CMK (cell line): ENCODE results near the gene CLPTM1L.
"Not testable (repeated sequence)": the region's sequence is repeated elsewhere in the genome, so short reads cannot be mapped to it uniquely, and the experiment has no call there.

Experiments
- DNase-seq: peaks from one replicate; pipeline ENCODE4 v3.0.0-alpha.2; 2010; ENCODE audit warnings: low read depth

Gene CLPTM1L

DNA sequence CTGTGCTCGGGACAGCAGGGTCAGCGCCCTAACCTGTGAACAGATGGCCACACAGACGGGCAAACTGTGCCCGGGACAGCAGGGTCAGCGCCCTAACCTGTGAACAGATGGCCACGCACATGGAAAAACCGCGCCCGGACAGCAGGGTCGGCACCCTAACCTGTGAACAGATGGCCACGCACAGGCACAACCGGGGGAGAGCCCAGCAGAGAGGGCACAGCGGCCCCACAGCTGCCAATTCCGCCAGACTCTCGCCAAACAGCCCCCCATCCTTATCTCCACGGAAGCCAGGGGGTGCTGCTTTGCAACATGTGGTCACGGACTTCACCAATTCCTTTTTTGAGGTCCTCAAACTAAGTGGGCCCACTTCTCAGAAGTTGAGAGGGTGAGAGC lies 5.1 kb downstream of the CLPTM1L start:
- not testable (repeated sequence) for DNase-seq

DNA sequence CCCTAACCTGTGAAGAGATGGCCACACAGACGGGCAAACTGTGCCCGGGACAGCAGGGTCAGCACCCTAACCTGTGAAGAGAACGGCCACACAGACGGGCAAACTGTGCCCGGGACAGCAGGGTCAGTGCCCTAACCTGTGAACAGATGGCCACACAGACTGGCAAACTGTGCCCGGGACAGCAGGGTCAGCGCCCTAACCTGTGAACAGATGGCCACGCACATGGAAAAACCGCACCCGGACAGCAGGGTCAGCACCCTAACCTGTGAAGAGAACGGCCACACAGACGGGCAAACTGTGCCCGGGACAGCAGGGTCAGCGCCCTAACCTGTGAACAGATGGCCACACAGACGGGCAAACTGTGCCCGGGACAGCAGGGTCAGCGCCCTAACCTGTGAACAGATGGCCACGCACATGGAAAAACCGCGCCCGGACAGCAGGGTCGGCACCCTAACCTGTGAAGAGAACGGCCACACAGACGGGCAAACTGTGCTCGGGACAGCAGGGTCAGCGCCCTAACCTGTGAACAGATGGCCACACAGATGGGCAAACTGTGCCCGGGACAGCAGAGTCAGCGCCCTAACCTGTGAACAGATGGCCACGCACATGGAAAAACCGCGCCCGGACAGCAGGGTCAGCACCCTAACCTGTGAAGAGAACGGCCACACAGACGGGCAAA lies 5.6 kb downstream of the CLPTM1L start:
- not testable (repeated sequence) for DNase-seq

DNA sequence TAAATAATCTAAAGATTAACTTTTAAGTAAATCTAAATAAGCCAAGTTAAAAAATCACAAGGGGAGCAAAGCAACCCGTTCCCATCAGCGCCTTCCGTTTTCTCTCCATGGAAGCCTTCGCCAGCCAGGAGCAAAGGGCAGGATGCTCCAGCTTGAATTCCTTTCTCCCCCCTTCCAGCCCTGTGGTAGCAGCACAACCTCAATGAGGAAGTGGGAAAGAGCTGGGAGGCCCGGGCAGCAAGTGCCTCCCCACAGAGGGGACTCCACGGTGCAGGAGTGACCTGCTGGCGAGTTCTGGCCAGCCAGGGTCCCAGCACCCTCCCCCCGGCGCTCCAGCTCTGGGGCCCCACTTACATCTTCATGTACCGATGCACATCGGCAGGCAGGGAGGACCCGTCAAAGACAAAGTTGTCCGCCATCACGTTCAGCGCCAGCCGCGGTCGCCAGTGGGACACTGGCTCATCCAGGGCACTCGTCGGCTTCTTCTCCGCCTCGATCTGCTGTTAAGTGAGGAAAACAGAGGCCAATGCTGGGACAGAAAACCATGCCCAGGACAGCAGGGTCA lies 6.3 kb downstream of the CLPTM1L start:
- DNase-seq = no peak

DNA sequence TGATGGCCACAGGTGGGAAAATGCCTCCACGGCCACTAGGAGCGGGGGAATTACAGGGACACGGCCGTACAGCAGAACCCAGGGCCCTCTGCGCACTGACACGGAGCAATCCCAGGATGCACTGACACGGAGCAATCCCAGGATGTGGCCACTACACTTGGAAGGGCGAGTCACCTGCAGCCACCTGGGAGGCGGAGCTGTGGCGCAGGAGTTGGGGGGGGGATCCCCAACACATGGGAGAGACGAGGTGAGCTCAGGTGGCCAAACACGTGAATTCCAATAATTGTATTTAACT lies 6.8 kb downstream of the CLPTM1L start:
- no peak for DNase-seq

DNA sequence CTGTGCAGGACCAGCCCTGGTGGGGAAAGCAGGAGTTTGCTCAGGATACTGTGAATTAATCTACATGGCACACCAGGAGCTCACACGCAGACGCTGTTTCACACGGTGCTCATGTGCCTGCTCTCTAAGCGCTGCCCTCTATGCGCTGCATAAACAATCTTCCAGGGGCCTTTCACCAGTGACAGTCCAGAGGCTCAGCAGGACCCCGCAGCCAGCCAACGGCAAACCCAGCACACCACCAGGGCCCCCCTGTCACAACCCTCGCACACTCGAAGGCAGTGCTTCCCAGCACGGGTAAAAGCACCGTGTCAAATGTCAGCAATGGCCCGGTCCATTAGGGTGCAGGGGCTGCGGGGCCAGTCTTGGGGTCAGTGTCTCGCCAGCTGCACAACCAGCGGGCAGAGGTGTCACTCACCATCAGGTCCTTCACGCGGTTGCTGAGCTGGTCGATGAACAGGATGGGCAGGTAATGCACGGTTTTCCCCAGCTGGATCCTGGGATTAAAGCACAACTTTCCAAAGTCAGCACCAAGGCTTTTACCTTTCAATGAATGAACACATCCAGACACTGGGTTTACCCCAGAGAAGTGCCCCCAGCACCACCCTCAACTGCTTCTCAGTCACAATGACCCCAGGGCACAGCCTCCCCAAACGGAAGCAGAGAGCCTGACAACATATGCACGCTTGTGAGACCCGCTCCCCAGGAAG lies 7.3 kb downstream of the CLPTM1L start:
- no peak for DNase-seq

DNA sequence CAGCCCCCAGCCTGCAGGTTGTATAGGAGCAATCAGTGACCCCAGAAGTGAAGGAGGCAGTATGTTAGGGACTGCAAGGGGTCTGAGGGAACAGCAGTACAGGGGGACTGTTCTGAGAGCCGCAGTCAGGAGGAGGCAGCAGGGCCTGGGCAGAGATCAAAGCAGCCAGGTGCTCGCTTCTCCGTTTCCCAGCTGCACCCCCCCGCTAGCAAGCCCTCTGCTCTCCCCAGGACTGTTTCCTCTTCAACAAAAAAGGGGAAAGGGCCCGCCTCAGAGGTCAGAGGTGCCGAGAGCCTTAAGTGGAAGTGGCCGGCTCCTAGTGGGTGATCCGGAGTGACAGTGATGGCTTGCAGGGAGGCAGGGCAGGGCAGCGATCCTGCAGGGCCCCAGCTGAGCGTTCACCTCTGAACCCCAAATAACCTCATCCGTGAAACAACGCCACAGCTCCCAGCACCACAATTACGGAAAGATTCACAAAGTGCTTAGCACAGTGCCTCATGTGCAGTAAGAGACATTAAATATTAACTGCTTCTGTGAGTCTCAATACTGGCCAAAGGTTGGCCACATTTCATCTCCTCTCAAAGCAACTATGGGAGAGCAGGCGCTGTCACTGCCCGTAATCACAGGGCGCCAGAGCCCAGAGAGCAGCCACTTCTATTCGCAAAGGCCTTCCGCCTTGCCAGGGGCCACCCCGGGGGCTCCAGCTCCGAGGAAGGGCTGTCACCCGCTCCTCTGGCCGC lies 8.0 kb downstream of the CLPTM1L start:
- no peak for DNase-seq

DNA sequence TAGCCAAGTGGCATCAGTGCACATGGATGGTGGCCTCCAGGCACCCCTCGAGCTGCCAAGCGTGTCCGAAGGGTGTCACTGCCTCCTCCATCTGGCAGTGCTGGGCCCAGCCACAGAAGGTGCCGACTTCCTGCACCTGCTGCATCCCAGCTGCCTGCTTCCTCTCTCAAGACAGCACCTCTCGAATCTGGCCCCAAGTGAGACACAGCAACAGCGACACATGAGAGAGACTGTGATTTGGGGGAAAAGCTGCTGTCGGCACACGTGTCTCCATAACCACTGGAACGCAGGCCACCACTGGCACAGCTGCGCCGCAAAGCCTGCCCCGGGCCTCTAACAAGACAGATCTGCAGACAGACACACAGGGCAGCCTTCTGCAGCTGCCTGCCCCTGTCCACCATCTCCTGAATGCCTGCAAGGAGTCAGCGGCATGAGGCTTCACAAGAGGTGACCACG lies 8.8 kb downstream of the CLPTM1L start:
- DNase-seq = no peak

DNA sequence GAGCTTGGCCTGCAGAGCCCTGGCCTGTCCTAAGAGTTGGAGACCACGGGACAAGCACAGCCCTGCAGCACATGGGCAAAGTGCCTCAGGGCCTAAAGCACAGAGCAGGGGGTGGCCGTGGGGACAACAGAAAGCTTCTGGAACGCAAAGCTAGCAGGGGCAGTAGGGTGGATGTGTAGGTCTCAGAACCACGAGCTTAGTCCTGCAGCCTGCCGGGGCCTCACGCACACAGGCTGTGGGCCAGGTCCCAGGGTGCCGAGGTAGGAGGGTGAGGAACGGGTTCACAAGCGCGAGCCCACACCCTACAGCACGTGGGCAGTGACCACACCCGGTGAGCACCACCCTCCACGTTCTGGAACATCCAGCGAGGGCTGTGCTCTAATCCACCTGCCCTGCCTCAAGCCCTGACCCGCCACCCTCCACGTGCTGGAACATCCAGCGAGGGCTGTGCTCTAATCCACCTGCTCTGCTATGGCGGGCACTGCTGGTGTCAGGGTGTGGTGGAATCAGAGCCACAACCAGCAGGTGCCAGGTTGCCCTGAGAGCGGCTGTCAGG lies 9.3 kb downstream of the CLPTM1L start:
- DNase-seq = no peak

DNA sequence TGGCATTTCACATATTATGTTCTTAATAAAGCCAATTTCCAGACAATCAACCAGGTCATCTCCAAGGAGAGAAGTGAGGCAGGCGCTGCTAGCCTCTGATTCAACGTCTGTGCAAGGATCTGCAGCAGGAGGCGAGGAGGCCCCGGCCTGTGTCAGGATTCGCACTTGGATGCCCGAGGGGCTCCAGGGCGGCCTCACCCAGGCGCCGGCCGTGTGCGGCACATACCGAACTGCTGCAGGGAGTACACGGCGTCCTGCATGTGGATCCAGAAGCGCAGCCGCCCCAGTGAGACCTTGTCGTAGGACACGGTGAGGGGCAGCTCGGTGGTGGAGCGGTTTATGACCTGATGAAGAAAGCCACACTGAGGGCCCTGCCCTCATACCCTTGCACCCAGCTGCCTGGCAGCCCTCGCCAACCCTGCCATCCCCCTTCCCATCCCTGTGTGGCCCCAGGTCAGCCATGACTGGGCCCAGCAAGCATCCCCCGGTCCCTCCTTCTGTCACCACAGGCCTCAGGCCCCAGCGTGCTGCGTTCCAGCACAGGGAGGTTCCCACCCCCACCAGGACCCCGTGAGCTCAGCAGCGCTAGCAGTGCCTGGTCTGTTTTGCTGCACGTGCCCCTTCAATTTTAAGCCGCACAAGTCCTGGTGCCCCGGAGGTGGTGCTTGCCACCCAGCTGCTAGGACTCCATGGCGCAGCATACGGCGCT lies 9.9 kb downstream of the CLPTM1L start:
- DNase-seq = no peak

DNA sequence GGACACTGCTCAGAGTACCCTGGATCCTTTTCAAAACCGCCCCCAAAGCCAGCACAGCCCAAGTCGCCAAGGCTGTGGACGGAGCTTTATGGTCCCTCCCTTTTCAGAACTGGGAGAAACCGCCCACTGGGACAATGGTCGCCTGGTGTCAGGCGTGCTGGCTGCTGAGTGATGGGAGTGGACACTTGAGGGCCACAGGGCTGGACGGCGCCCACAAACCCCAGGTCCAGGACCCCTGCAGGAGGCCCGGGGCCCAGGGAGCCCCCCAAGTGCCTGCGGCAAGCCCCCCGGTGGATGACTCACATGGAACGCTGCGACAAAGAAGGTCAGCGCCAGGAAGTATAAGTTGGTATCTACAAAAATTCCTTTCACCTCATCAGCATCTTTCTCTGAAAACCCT lies 10.9 kb downstream of the CLPTM1L start:
- no peak for DNase-seq

DNA sequence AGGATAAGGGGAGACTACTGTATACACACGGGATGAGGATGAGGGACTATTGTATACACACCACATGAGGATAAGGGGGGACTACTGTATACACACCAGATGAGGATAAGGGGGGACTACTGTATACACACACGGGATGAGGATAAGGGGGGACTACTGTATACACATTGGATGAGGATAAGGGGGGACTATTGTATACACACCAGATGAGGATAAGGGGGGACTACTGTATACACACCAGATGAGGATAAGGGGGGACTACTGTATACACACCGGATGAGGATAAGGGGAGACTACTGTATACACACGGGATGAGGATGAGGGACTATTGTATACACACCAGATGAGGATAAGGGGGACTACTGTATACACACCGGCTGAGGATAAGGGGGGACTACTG lies 11.6 kb downstream of the CLPTM1L start:
- not testable (repeated sequence) for DNase-seq

DNA sequence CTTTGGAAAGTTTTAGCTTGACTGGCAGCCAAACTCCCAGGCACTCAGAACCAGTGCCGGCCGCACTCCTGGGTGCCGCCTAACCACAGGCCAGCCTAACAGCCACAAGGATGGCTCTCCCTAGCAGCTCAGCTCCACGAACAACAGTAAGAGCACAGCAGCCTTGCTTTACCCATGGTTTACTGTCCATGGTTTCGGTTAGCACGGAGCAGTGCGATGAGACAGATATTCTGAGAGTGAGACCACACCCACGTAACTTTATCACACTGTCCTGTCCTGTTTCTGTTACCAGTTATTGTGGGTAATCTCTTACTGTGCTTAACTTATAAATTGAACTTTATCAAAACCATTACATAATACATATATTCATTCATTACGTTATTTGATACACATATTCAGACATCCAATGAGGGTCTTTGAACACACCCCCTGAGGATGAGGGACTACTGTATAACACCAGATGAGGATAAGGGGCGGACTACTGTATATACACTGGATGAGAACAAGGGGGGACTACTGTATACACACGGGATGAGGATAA lies 12.4 kb downstream of the CLPTM1L start:
- no peak for DNase-seq

DNA sequence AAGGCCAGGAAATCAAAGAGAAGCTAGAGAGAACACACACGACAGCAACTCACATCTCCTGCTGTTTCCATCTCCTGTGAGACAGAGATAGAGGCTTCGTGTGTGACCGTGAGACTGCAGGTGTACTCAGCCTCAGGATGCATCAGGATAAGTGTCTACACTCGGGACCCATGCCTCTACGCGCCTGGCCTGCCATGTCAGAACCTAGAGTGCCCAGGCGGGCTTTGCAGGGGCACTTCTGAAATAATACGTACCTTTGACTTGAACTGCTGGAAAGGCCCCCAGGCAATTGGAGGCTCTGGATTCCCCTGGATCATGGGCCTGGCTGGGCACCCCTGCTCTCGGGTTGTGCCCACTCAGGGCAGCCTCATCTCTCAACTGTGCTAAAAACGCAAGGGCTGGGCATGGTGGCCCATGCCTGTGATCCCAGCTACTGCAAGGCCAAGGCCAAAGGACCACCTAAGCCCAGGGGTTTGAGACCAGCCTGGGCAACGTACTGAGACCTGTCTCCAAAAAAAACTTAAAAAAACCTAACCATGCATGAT lies 13.0 kb downstream of the CLPTM1L start:
- no peak for DNase-seq

DNA sequence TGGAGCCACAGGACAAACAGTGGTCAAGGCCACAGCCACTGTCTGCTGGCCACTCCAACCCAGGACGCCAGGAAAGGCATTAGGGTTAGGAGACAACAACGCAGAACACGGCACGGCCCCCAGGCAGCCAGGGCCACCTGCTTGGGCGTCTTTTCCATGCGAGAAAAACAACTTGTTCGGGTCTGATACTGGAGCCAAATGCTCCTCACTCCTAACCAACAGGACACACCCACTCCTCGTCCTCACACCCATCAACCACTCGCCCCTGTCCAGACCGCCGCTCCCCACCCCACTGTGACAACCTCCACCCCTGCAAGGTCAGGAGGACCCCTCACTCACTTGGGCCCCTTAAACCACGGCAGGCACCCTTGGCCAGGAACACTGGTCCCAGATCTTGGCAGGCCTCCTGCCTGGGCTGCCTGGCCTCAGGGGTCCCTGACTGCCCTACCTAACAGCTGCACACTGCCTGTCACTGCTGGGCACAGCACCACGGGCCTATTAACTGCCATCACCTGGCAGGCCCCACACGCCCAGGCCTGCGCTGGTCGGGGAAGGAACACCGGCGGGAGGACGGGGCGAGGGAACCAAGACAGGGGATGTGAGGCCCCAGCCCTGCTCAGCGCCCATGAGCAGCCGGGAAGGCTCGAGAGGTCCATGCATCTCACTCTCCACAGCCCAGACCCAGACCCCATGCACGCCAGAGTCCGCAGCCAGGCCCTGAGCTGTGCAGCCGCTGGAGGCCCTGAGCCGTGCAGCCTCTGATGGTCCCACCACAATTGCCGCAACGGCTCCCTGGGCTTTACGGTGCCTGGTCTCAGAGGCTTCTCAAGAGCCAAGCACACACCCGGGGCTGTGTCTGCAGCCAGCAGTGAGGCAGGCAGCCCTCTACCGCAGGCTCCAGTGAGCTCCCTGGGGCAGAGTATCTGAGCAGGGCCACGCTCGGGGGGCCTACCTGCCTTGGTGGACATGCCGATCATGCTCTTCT lies 13.8 kb downstream of the CLPTM1L start:
- no peak for DNase-seq

DNA sequence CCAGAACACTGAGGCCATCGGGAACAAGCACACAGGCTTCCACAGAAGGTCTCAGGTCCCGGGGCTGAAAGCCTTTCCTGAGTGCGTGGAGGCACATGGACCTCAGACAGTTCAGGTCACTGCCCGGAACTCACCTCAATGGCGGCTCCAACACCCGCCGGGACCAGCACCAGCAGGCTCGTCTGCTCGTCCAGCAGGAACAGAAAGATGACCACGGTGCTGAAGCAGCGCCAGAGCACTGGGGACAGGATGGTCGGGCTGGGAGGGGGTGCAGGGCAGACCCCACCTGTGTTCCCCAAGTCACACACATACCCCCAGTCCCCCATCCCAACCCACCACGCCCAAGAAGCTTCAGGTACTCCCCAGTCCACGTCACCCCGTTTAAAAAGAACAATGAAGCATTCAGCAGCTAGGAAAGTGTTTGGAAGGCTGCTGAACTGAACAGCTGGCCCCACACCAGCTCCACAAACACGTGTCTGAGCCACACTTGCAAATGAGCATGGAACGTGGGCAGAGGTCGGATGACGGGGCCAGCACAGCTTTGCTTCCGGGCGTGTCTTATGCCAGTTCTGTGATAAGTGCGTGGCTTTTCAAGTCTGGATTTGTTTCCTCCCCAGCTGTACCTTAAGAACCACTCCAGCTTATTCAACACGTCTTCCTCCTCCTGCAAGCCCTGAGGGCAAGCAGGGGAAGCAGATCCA lies 14.6 kb downstream of the CLPTM1L start:
- no peak for DNase-seq

DNA sequence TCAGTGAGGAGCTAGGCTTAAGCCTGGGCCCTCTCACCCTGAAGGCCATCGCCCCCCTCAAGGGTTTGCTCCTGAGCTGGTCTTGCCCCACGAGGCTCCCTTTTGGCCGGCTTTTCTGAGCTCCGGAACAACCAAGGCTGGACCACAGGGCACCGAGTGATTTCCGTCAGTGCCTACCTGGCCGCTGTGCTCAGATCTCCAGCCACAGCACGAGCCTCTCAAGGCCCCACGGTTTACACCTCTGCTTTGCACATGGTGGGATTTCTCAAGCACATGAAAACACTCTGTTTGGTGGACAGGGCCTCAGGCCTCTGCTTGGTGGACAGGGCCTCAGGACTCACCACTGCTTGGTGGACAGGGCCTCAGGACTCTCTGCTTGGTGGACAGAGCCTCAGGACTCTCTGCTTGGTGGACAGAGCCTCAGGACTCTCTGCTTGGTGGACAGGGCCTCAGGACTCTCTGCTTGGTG lies 15.8 kb downstream of the CLPTM1L start:
- no peak for DNase-seq

DNA sequence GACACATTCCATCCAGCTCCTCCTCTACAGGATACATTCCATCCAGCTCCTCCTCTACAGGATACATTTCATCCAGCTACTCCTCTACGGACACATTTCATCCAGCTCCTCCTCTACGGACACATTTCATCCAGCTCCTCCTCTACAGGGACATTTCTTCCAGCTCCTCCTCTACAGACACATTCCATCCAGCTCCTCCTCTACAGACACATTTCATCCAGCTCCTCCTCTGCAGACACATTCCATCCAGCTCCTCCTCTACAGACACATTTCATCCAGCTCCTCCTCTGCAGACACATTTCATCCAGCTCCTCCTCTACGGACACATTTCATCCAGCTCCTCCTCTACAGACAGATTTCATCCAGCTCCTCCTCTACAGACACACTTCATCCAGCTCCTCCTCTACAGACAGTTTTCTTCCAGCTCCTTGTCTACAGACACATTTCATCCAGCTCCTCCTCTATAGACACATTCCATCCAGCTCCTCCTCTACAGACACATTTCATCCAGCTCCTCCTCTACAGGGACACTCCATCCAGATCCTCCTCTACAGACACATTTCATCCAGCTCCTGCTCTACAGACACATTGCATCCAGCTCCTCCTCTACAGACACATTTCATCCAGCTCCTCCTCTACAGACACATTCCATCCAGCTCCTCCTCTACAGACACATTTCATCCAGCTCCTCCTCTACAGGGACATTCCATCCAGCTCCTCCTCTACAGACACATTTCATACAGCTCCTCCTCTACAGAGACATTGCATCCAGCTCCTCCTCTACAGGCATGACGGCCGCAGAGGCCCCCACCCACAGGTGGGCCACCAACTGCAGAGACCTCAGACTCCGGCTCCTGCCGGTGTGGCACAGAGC lies 16.4 kb downstream of the CLPTM1L start:
- DNase-seq = not testable (repeated sequence)
